IPS DF 4.7 (cell line): Measurements from ENCODE around the gene FBXL20.
A peak's percentile ranks its signal among the peaks of the same experiment; 100 is the strongest.
"Not testable (repeated sequence)": the region's sequence is repeated elsewhere in the genome, so short reads cannot be mapped to it uniquely, and the experiment has no call there.

ENCODE experiments used
- DNase-seq: peaks from one replicate; pipeline ENCODE4 v3.0.0-alpha.2; 2013; ENCODE audit warnings: low spot score; ENCODE audit errors: extremely low read depth

Gene FBXL20, protein sequence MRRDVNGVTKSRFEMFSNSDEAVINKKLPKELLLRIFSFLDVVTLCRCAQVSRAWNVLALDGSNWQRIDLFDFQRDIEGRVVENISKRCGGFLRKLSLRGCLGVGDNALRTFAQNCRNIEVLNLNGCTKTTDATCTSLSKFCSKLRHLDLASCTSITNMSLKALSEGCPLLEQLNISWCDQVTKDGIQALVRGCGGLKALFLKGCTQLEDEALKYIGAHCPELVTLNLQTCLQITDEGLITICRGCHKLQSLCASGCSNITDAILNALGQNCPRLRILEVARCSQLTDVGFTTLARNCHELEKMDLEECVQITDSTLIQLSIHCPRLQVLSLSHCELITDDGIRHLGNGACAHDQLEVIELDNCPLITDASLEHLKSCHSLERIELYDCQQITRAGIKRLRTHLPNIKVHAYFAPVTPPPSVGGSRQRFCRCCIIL

GRCh38 chr17:39401412-39402243 is at the start of gene FBXL20:
FBXL20 (minus strand) TSS chr17:39401626; CDS start chr17:39401402, 224 bp downstream.
- no peak for DNase-seq

- peak; percentile 97 for DNase-seq
Observed at GRCh38 chr17:39450847-39451581, 49.6 kb upstream of the FBXL20 start, which contains the start of gene MED1. MED1 (minus strand) TSS chr17:39451263; CDS start chr17:39451062, 201 bp downstream.

GRCh38 chr17:39450051-39450450 is 48.6 kb upstream of the FBXL20 start:
- no peak for DNase-seq

- no peak for DNase-seq
Observed at GRCh38 chr17:39447561-39447960, 46.1 kb upstream of the FBXL20 start.

DNA sequence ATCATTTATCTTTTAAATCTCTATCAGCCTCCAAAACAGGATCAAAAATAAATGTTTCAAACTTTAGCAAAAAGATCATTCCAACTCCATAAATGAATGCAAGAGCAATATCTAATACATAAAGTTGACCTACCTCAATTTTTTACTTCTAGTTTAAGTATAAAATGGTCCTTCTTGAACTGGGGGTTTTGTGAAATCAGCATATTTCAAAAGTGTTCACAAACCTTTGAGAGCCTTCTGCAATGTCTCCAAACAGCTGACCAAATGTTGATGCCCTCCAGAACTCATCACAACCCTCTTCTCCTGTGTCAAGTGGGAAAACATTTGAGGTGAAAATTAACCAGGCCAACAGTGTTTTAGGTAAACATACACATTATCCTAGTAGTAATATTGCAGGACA is 41.9 kb upstream of the FBXL20 start:
- DNase-seq = no peak

GRCh38 chr17:39439868-39440267 is 38.4 kb upstream of the FBXL20 start:
- DNase-seq = not testable (repeated sequence)

GRCh38 chr17:39429600-39429999 is 28.2 kb upstream of the FBXL20 start:
- DNase-seq = no peak

GRCh38 chr17:39416141-39416540 is 14.7 kb upstream of the FBXL20 start:
- DNase-seq = no peak

- no peak for DNase-seq
Observed at GRCh38 chr17:39410279-39410678, 8.9 kb upstream of the FBXL20 start.

DNA sequence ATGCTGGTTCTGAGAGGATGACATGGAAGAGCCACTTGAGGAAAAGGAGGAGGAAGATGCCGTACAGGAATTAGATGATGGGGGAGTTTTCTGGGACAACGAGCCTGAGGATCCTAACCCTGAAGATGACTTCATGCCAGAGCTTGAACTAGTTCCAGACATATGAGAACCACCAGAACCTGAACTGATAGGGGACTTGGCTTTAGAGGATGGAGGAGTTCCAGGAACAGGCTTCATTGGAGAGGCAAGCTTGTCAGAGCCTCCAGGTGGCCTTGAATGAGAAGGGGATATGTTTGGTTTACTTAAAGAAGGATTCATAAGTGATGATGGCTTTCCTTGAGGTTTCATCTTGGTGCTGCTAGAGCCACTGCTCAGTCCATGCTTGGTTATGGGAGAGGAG is 6.9 kb upstream of the FBXL20 start:
- no peak for DNase-seq

- DNase-seq = no peak
Observed at GRCh38 chr17:39406951-39407350, 5.5 kb upstream of the FBXL20 start.

DNA sequence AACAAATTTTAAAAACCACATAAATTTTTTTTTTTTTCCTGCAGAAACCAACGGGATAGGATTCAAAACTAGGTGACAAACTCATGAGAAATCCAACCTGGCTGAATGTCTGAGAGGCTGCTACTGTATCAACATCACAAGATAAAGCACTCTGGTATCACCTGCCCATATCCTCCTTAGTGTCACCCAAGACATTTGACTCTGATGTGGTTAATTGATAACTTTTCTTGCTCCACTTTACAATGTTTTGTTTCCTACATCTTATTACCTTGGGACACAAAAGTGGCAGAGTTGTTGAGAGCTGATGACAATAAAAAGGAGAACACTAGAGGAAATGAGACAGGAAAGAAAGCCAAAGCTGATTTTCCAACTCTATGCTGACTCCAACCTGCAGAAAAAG is 4.0 kb upstream of the FBXL20 start:
- no peak for DNase-seq

- no peak for DNase-seq
Observed at GRCh38 chr17:39404542-39405378, 3.3 kb upstream of the FBXL20 start.

GRCh38 chr17:39402890-39403605 is 1.6 kb upstream of the FBXL20 start:
- no peak for DNase-seq

GRCh38 chr17:39402244-39402889 is 941 bp upstream of the FBXL20 start:
- DNase-seq = peak; percentile 88

GRCh38 chr17:39400547-39401411 is 647 bp downstream of the FBXL20 start:
- DNase-seq = no peak

- no peak for DNase-seq
Observed at GRCh38 chr17:39399791-39400190, 1.6 kb downstream of the FBXL20 start.

- DNase-seq = no peak
Observed at GRCh38 chr17:39393736-39394135, 7.7 kb downstream of the FBXL20 start.

GRCh38 chr17:39391448-39391847 is 10.0 kb downstream of the FBXL20 start:
- DNase-seq = no peak
